ENCODE measurements around the gene FYB2.

DNA sequence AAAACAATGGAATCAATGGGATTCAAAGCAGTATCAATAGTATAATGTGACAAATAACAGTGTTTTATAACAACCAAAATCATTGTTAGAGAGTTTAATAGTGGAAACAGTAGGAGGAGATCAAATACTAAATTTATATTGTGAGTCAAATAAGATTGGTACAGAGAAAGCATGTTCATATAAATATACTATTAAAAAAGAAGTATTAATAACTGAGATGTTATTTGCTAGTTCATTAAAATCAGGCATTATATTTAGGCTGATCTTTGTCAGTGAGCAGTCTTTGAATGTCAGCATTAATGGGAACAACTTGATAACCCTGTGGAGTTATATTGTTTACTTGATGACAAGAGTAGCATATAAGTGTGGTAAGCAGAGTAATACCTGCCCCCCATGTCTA, 143.4 kb downstream of the FYB2 start:
- no peak for TF ChIP-seq POLR2AphosphoS5 (IDR thresholded peaks at IDR 0.05)
- TF ChIP-seq, protein P1, sequence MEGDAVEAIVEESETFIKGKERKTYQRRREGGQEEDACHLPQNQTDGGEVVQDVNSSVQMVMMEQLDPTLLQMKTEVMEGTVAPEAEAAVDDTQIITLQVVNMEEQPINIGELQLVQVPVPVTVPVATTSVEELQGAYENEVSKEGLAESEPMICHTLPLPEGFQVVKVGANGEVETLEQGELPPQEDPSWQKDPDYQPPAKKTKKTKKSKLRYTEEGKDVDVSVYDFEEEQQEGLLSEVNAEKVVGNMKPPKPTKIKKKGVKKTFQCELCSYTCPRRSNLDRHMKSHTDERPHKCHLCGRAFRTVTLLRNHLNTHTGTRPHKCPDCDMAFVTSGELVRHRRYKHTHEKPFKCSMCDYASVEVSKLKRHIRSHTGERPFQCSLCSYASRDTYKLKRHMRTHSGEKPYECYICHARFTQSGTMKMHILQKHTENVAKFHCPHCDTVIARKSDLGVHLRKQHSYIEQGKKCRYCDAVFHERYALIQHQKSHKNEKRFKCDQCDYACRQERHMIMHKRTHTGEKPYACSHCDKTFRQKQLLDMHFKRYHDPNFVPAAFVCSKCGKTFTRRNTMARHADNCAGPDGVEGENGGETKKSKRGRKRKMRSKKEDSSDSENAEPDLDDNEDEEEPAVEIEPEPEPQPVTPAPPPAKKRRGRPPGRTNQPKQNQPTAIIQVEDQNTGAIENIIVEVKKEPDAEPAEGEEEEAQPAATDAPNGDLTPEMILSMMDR (IDR thresholded peaks at IDR 0.05 in 8 of 11, conservative IDR thresholded peaks at IDR 0.05 in 3 of 11): no peak

Measured in spleen (tissue), 7 donors.